H9 (cell line): ENCODE data around the gene TOM1L2. TPM values are rescaled to one million over a fixed set of nuclear protein-coding genes. Genes with fewer than 3 reads are reported as not detected.

Experiments
- DNase-seq: peaks from one replicate; pipeline ENCODE4 v3.0.0-alpha.2; 2017
- H2AFZ ChIP-seq: one replicate; pipeline ENCODE4 v1.6.1; 2013; ENCODE audit warnings: mild to moderate bottlenecking, low read length, control low read depth, moderate library complexity
- H2AK5ac ChIP-seq: 2 replicates; pipeline ENCODE4 v1.6.1; 2013; ENCODE audit warnings: low read length, control low read depth, mixed read lengths; ENCODE audit not compliant: insufficient read length
- H2BK120ac ChIP-seq: one replicate; pipeline ENCODE4 v1.6.1; 2013; ENCODE audit warnings: low read depth, mild to moderate bottlenecking, low read length, control low read depth, inconsistent platforms; ENCODE audit not compliant: poor library complexity, severe bottlenecking
- H2BK12ac ChIP-seq: 2 replicates; pipeline ENCODE4 v1.6.1; 2013; ENCODE audit warnings: low read length, control low read depth, mixed read lengths, low read depth; ENCODE audit not compliant: insufficient read length
- H2BK15ac ChIP-seq: 2 replicates; pipeline ENCODE4 v1.6.1; 2013; ENCODE audit warnings: low read depth, low read length, control low read depth
- H2BK20ac ChIP-seq: one replicate; pipeline ENCODE4 v1.6.1; 2013; ENCODE audit warnings: low read depth, mild to moderate bottlenecking, low read length, control low read depth, inconsistent platforms; ENCODE audit not compliant: poor library complexity, severe bottlenecking
- H2BK5ac ChIP-seq: 2 replicates; pipeline ENCODE4 v1.6.1; 2013; ENCODE audit warnings: low read length, control low read depth, mixed read lengths; ENCODE audit not compliant: insufficient read length
- H3K14ac ChIP-seq: 2 replicates; pipeline ENCODE4 v1.6.1; 2013; ENCODE audit warnings: low read length, control low read depth; ENCODE audit not compliant: insufficient read depth
- H3K18ac ChIP-seq: 2 replicates; pipeline ENCODE4 v1.6.1; 2013; ENCODE audit warnings: low read depth, mild to moderate bottlenecking, mixed read lengths, low read length, control low read depth; ENCODE audit not compliant: insufficient read length
- H3K23ac ChIP-seq: 2 replicates; pipeline ENCODE4 v1.6.1; 2013; ENCODE audit warnings: low read length, control low read depth, mixed read lengths, low read depth; ENCODE audit not compliant: insufficient read length
- H3K23me2 ChIP-seq: 2 replicates; pipeline ENCODE4 v1.6.1; 2013; ENCODE audit warnings: low read depth, mild to moderate bottlenecking, mixed read lengths, low read length, control low read depth; ENCODE audit not compliant: insufficient read length, poor library complexity, severe bottlenecking
- H3K27ac ChIP-seq: 2 replicates; pipeline ENCODE4 v1.5.1; 2013; ENCODE audit warnings: low read length, control low read depth, mixed read lengths, low read depth; ENCODE audit not compliant: insufficient read length
- H3K27me3 ChIP-seq: 2 replicates; pipeline ENCODE4 v1.6.1; 2013; ENCODE audit warnings: low read length, control low read depth, inconsistent platforms; ENCODE audit not compliant: insufficient read depth
- H3K4ac ChIP-seq: 2 replicates; pipeline ENCODE4 v1.6.1; 2013; ENCODE audit warnings: low read depth, mild to moderate bottlenecking, control low read depth, inconsistent platforms, low read length, moderate library complexity
- H3K4me1 ChIP-seq: 2 replicates; pipeline ENCODE4 v1.6.1; 2013; ENCODE audit warnings: low read length, control low read depth, inconsistent platforms; ENCODE audit not compliant: insufficient read depth
- H3K4me2 ChIP-seq: 2 replicates; pipeline ENCODE4 v1.6.1; 2013; ENCODE audit warnings: low read length, control low read depth, mixed read lengths; ENCODE audit not compliant: insufficient read length, insufficient read depth
- H3K56ac ChIP-seq: 2 replicates; pipeline ENCODE4 v1.6.1; 2013; ENCODE audit warnings: low read depth, mild to moderate bottlenecking, mixed read lengths, low read length, control low read depth; ENCODE audit not compliant: insufficient read length
- H3K79me1 ChIP-seq: 2 replicates; pipeline ENCODE4 v1.6.1; 2013; ENCODE audit warnings: low read depth, mild to moderate bottlenecking, moderate library complexity, low read length, control low read depth, inconsistent platforms; ENCODE audit not compliant: insufficient read depth, poor library complexity, severe bottlenecking
- H3K79me2 ChIP-seq: 2 replicates; pipeline ENCODE4 v1.6.1; 2013; ENCODE audit warnings: low read length, control low read depth, inconsistent platforms; ENCODE audit not compliant: insufficient read depth
- H3K9ac ChIP-seq: 2 replicates; pipeline ENCODE4 v1.6.1; 2013; ENCODE audit warnings: low read length, control low read depth, mixed read lengths; ENCODE audit not compliant: insufficient read length; ENCODE audit errors: extremely low read depth
- H3K9me3 ChIP-seq: one replicate; pipeline ENCODE4 v1.6.1; 2013; ENCODE audit warnings: low read depth, low read length, inconsistent platforms; ENCODE audit not compliant: control insufficient read depth
- H3T11ph ChIP-seq: one replicate; pipeline ENCODE4 v1.6.1; 2013; ENCODE audit warnings: mild to moderate bottlenecking, low read length, control low read depth, inconsistent platforms
- H4K20me1 ChIP-seq: one replicate; pipeline ENCODE4 v1.6.1; 2013; ENCODE audit not compliant: control insufficient read depth, insufficient read length, insufficient read depth
- H4K5ac ChIP-seq: 2 replicates; pipeline ENCODE4 v1.6.1; 2013; ENCODE audit warnings: low read depth, mild to moderate bottlenecking, mixed read lengths, low read length, control low read depth; ENCODE audit not compliant: insufficient read length
- H4K8ac ChIP-seq: replicated peaks from 2 replicates; pipeline ENCODE4 v1.6.1; 2013; ENCODE audit warnings: low read length, control low read depth, mixed read lengths, low read depth; ENCODE audit not compliant: insufficient read length
- H4K91ac ChIP-seq: 2 replicates; pipeline ENCODE4 v1.6.1; 2013; ENCODE audit warnings: low read depth, mild to moderate bottlenecking, moderate library complexity, mixed read lengths, low read length, control low read depth; ENCODE audit not compliant: insufficient read length
- H3K27ac Mint-ChIP-seq, 3 experiments: 2 replicates in 2 of 3; 3 replicates in 1 of 3; pipeline ENCODE4 v1.8.0; 2020 to 2021; ENCODE audit warnings: mixed read lengths in 3 of 3, mild to moderate bottlenecking in 1 of 3, moderate library complexity in 1 of 3
- H3K27me3 Mint-ChIP-seq: 2 replicates; pipeline ENCODE4 v1.8.0; 2021; ENCODE audit warnings: low read depth, mild to moderate bottlenecking, moderate library complexity, mixed read lengths
- H3K36me3 Mint-ChIP-seq, 3 experiments: 2 replicates in 2 of 3; 3 replicates in 1 of 3; pipeline ENCODE4 v1.8.0; 2020 to 2021; ENCODE audit warnings: low read depth in 3 of 3, mixed read lengths in 3 of 3; ENCODE audit not compliant: insufficient read depth in 1 of 3
- H3K4me1 Mint-ChIP-seq, 2 experiments: 2 replicates each; pipeline ENCODE4 v1.8.0; 2020; ENCODE audit warnings: mixed read lengths in 2 of 2
- H3K4me3 Mint-ChIP-seq, 2 experiments: 2 replicates in 1 of 2; 3 replicates in 1 of 2; pipeline ENCODE4 v1.8.0; 2020 to 2021; ENCODE audit warnings: mild to moderate bottlenecking in 2 of 2, mixed read lengths in 2 of 2, moderate library complexity in 1 of 2
- H3K9me3 Mint-ChIP-seq, 2 experiments: 2 replicates in 1 of 2; 3 replicates in 1 of 2; pipeline ENCODE4 v1.8.0; 2020; ENCODE audit warnings: mild to moderate bottlenecking in 2 of 2, mixed read lengths in 2 of 2, moderate library complexity in 1 of 2
- WGBS: extraction: QIAGEN DNeasy Blood & Tissue Kit; methylation state at CpG from one replicate; pipeline ENCODE4 v1.1.7; 2013; ENCODE audit warnings: missing lambda C conversion rate, low lambda C conversion rate, mixed read lengths; ENCODE audit not compliant: insufficient read length; ENCODE audit errors: extremely low coverage; 5-methylcytosine and 5-hydroxymethylcytosine counted together
- total RNA-seq: library from RNA; stranded (reverse); gene quantifications from 2 replicates; pipeline ENCODE4 v1.2.1, GENCODE V29; 2021
- TF ChIP-seq, protein P1 (sequence below): fragments of 200-600 bp; sonication (generic); conservative IDR thresholded peaks from 3 replicates; pipeline ENCODE4 v1.8.0; 2021; ENCODE audit warnings: antibody characterized with exemption, mild to moderate bottlenecking

TOM1L2 gene
- total RNA-seq, 1 experiment from 2014 or later: 4.6 TPM

DNA sequence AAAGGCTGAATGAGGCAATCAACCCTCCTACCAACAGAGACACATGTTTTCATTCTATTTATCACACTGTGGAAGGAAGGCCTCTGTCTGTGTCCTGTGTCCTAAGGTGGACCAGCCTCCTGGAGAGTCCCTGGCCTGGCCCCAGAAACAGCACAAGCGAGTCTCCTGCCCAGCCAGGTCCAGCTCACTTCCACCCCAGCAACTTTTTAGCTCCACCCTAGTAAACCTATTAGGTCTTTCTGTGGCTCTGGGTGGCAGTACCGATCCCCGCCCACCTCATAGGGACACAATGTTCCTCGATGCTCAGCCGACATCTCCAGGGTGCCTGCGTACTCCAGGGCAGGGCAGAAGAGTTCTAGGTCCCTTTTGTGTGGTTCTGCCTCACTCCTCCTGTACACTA is 11.2 kb upstream of the TOM1L2 start:
- TF ChIP-seq, protein P1, sequence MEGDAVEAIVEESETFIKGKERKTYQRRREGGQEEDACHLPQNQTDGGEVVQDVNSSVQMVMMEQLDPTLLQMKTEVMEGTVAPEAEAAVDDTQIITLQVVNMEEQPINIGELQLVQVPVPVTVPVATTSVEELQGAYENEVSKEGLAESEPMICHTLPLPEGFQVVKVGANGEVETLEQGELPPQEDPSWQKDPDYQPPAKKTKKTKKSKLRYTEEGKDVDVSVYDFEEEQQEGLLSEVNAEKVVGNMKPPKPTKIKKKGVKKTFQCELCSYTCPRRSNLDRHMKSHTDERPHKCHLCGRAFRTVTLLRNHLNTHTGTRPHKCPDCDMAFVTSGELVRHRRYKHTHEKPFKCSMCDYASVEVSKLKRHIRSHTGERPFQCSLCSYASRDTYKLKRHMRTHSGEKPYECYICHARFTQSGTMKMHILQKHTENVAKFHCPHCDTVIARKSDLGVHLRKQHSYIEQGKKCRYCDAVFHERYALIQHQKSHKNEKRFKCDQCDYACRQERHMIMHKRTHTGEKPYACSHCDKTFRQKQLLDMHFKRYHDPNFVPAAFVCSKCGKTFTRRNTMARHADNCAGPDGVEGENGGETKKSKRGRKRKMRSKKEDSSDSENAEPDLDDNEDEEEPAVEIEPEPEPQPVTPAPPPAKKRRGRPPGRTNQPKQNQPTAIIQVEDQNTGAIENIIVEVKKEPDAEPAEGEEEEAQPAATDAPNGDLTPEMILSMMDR: no peak
- H3K9me3 ChIP-seq: no peaks in the 10 kb centered on the region
- H4K91ac ChIP-seq: no peak overlapping the region
- no peak overlapping the region for H3K18ac ChIP-seq
- H2AK5ac ChIP-seq: no peak overlapping the region
- Mint-ChIP-seq H3K27me3 (no peaks in the 10 kb centered on the region; the same call in 1 of the 2 replicates), H3K27ac (no peak overlapping the region), H3K36me3 (no peaks in the 10 kb centered on the region), H3K9me3 (no peaks in the 10 kb centered on the region; a peak in 1 of 5 replicates), H3K4me1 (no peaks in the 10 kb centered on the region), H3K4me3 (no peak overlapping the region)
- no peak overlapping the region for H3K23ac ChIP-seq
- no peaks in the 10 kb centered on the region for H3K79me2 ChIP-seq
- H3K14ac ChIP-seq: no peak overlapping the region
- no peak overlapping the region for H2BK12ac ChIP-seq
- no peak overlapping the region for H2BK5ac ChIP-seq
- no peak overlapping the region for H3K4ac ChIP-seq
- no peak overlapping the region for H2BK20ac ChIP-seq
- H3K23me2 ChIP-seq: no peaks in the 10 kb centered on the region
- no peak overlapping the region for H3T11ph ChIP-seq
- DNase-seq: no peak
- H2BK15ac ChIP-seq: no peak overlapping the region
- H3K9ac ChIP-seq: no peak overlapping the region
- no peaks in the 10 kb centered on the region for H3K4me1 ChIP-seq
- no peak overlapping the region for H4K8ac ChIP-seq
- WGBS: no CpG with 5 or more reads among the region's 6 CpGs
- no peaks in the 10 kb centered on the region for H3K79me1 ChIP-seq
- no peak overlapping the region for H4K5ac ChIP-seq
- H3K4me2 ChIP-seq: no peak overlapping the region
- H3K27me3 ChIP-seq: no peaks in the 10 kb centered on the region
- no peaks in the 10 kb centered on the region for H4K20me1 ChIP-seq
- H2BK120ac ChIP-seq: no peak overlapping the region
- H3K27ac ChIP-seq: no peak overlapping the region
- no peak overlapping the region for H3K56ac ChIP-seq
- no peak overlapping the region for H2AFZ ChIP-seq
